ENCODE measurements around the gene ESRRB.

DNA sequence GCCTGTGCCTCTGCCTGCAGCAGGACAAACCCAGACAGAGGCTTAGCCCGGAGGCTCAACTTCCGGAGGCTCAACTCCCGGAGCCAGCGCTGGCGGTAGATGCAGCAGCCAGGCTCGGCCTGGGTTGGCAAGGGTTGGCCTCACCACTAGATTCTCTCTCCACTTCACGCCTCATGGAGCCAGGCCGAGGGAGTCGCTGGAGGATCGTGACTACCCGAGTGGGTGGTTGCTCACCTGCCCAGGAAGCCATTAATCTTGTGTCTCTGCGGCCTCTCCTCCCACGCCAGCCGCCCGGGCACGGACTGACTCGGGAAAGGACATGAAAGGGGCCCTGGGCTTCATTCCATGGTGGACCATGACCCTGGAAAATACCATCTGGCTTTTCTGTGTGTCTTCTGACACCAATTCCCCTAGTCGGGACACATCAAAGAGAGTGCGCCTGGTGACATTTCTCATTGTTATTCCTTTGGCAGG is 20.8 kb downstream of the ESRRB start:
- TF ChIP-seq, protein P1, sequence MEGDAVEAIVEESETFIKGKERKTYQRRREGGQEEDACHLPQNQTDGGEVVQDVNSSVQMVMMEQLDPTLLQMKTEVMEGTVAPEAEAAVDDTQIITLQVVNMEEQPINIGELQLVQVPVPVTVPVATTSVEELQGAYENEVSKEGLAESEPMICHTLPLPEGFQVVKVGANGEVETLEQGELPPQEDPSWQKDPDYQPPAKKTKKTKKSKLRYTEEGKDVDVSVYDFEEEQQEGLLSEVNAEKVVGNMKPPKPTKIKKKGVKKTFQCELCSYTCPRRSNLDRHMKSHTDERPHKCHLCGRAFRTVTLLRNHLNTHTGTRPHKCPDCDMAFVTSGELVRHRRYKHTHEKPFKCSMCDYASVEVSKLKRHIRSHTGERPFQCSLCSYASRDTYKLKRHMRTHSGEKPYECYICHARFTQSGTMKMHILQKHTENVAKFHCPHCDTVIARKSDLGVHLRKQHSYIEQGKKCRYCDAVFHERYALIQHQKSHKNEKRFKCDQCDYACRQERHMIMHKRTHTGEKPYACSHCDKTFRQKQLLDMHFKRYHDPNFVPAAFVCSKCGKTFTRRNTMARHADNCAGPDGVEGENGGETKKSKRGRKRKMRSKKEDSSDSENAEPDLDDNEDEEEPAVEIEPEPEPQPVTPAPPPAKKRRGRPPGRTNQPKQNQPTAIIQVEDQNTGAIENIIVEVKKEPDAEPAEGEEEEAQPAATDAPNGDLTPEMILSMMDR (tag by site-specific recombination; IDR thresholded peaks at IDR 0.05): no peak
- TF ChIP-seq YY1 (tag by site-specific recombination; IDR thresholded peaks at IDR 0.05) (no peak), KLF16 (tag by site-specific recombination; IDR thresholded peaks at IDR 0.05) (no peak), ZNF624 (tag by site-specific recombination; IDR thresholded peaks at IDR 0.05) (no peak)
- TF ChIP-seq, protein P2, sequence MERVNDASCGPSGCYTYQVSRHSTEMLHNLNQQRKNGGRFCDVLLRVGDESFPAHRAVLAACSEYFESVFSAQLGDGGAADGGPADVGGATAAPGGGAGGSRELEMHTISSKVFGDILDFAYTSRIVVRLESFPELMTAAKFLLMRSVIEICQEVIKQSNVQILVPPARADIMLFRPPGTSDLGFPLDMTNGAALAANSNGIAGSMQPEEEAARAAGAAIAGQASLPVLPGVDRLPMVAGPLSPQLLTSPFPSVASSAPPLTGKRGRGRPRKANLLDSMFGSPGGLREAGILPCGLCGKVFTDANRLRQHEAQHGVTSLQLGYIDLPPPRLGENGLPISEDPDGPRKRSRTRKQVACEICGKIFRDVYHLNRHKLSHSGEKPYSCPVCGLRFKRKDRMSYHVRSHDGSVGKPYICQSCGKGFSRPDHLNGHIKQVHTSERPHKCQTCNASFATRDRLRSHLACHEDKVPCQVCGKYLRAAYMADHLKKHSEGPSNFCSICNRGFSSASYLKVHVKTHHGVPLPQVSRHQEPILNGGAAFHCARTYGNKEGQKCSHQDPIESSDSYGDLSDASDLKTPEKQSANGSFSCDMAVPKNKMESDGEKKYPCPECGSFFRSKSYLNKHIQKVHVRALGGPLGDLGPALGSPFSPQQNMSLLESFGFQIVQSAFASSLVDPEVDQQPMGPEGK (tag by site-specific recombination; IDR thresholded peaks at IDR 0.05): no peak
